ENCODE data around the gene LRIG2.

Gene LRIG2

DNA sequence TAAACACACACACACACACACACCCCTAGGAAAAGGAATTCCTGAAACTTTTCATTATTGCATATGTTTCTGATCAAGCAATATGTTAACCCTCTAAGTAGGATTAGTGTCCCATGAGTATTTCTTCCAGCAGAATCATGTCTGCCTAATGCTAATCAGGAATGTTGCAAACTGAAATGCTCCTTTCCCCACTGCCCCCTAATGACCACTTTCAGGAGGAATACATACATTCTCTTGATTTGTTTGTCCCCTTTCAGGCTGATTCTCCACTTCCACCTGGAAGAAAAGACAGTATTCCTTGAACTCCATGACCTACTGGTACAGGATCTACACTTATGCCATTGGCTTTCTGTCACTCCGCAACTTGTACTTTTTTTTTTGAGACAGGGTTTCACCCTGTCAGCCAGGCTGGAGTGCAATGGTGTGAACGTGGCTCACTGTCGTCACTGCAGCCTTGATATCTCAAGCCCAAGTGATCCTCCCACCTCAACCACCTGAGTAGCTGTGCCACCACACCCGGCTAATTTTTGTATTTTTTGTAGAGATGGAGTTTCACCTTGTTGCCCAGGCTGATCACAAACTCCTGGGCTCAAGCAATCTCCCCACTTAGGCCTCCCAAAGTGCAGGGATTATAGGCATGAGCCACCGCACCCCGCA is 56.7 kb downstream of the LRIG2 start:
- DNase-seq, result no peak
- Mint-ChIP-seq H3K27ac (peak overlapping the region; percentile 6), H3K9me3 (no peaks in the 10 kb centered on the region), H3K4me1 (ENCODE audit: low read depth) (peaks cover 68% of the 10 kb centered on the region), H3K27me3 (no peaks in the 10 kb centered on the region), H3K36me3 (ENCODE audit: low read depth) (peaks cover 59% of the 10 kb centered on the region), H3K4me3 (no peak overlapping the region)

- H3K36me3 Mint-ChIP-seq (ENCODE audit: low read depth), result peaks cover 40% of the 10 kb centered on the region
- H3K27ac Mint-ChIP-seq, result peak overlapping the region; percentile 73
- H3K4me1 Mint-ChIP-seq (ENCODE audit: low read depth), result peaks cover 65% of the 10 kb centered on the region
- DNase-seq, result no peak
- no peaks in the 10 kb centered on the region for H3K27me3 Mint-ChIP-seq
- no peak overlapping the region for H3K4me3 Mint-ChIP-seq
- H3K9me3 Mint-ChIP-seq, result no peaks in the 10 kb centered on the region
These were observed 60.0 kb downstream of the LRIG2 start for GRCh38 chr1:113133038-113133437.

DNA sequence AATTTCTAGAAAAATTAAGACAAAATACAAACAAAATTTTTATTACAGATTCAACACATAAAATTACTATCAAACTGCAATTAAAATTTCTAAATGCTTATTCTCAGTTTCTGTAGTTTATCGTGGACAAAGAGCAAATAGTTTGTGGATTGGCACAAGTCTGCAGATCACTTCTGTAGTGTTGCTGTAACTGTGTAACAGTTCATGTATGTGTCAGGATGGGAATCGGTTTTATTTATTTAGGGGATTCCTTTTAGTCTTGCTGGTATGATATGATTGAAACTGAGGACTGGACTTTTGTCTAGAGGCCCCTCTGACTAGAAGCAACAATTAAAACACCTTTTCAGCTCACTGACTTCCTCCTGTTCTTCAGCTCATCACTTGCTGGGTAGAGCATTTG is 60.8 kb downstream of the LRIG2 start:
- no peak overlapping the region for H3K27ac Mint-ChIP-seq
- H3K36me3 Mint-ChIP-seq (ENCODE audit: low read depth), result peaks cover 34% of the 10 kb centered on the region
- no peaks in the 10 kb centered on the region for H3K27me3 Mint-ChIP-seq
- H3K4me1 Mint-ChIP-seq (ENCODE audit: low read depth), result peaks cover 60% of the 10 kb centered on the region
- DNase-seq, result no peak
- H3K9me3 Mint-ChIP-seq, result no peaks in the 10 kb centered on the region
- no peak overlapping the region for H3K4me3 Mint-ChIP-seq

- no peaks in the 10 kb centered on the region for H3K27me3 Mint-ChIP-seq
- peaks cover 47% of the 10 kb centered on the region for H3K4me1 Mint-ChIP-seq (ENCODE audit: low read depth)
- no peak for DNase-seq
- H3K4me3 Mint-ChIP-seq, result no peak overlapping the region
- H3K9me3 Mint-ChIP-seq, result no peaks in the 10 kb centered on the region
- H3K27ac Mint-ChIP-seq, result no peak overlapping the region
- peaks cover 20% of the 10 kb centered on the region for H3K36me3 Mint-ChIP-seq (ENCODE audit: low read depth)
These were observed 62.5 kb downstream of the LRIG2 start for GRCh38 chr1:113135460-113135859.

- Mint-ChIP-seq H3K9me3 (no peaks in the 10 kb centered on the region), H3K4me3 (no peak overlapping the region), H3K36me3 (ENCODE audit: low read depth) (peaks cover 16% of the 10 kb centered on the region), H3K4me1 (ENCODE audit: low read depth) (peaks cover 46% of the 10 kb centered on the region), H3K27ac (no peak overlapping the region), H3K27me3 (no peaks in the 10 kb centered on the region)
- no peak for DNase-seq
These were observed 63.5 kb downstream of the LRIG2 start for GRCh38 chr1:113136476-113136875.

DNA sequence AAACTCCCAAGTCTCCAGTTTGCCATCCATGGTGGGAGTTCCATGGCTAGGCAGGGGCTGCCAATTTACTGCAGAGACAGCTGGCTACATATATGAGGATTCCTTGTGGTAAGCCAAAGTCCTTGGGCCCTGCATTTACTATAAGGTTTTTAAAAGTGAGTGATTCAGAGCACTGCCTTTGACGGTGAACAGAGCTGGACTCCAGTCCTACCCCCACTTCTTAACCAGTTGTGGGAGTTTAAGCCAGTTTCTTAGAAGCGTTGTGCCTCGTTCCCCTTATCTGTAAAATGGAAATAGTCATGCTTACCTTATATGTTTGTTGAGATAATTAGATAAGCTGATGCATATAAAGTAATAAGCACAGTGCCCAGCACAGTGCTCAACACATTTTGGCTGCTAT is 64.6 kb downstream of the LRIG2 start:
- no peak overlapping the region for H3K27ac Mint-ChIP-seq

GRCh38 chr1:113138778-113139177 is 65.8 kb downstream of the LRIG2 start:
- H3K4me3 Mint-ChIP-seq, result no peak overlapping the region
- peaks cover 9% of the 10 kb centered on the region for H3K36me3 Mint-ChIP-seq (ENCODE audit: low read depth)
- no peaks in the 10 kb centered on the region for H3K9me3 Mint-ChIP-seq
- no peak for DNase-seq
- H3K27ac Mint-ChIP-seq, result no peak overlapping the region
- peaks cover 37% of the 10 kb centered on the region for H3K4me1 Mint-ChIP-seq (ENCODE audit: low read depth)
- no peaks in the 10 kb centered on the region for H3K27me3 Mint-ChIP-seq

More for the DNA sequence above, 64.6 kb downstream of the LRIG2 start:
- peaks cover 9% of the 10 kb centered on the region for H3K36me3 Mint-ChIP-seq (ENCODE audit: low read depth)
- no peak for DNase-seq
- H3K27me3 Mint-ChIP-seq, result no peaks in the 10 kb centered on the region
- H3K4me3 Mint-ChIP-seq, result no peak overlapping the region
- no peaks in the 10 kb centered on the region for H3K9me3 Mint-ChIP-seq
- peaks cover 41% of the 10 kb centered on the region for H3K4me1 Mint-ChIP-seq (ENCODE audit: low read depth)

DNA sequence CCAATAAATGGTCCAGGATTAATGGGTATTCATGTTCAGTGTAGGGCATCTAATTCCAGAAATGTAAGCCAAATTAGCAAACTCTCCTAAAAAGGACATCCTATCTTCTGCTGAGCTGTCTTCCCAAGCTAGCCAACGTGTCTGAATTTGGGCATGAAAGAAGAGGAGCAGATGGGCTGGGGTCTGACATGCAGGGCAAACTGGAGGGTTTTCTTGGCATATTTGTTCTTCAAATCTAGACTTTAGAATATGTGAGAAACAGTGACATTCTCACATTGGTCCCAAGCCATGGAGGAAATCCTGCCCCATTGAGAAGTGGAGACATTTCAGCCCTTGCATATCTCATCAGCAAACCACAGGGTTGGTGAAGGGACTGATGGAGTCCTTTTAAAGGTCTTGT is 67.2 kb downstream of the LRIG2 start:
- no peaks in the 10 kb centered on the region for H3K27me3 Mint-ChIP-seq
- no peaks in the 10 kb centered on the region for H3K9me3 Mint-ChIP-seq
- no peak overlapping the region for H3K27ac Mint-ChIP-seq
- peaks cover 2% of the 10 kb centered on the region for H3K36me3 Mint-ChIP-seq (ENCODE audit: low read depth)
- H3K4me3 Mint-ChIP-seq, result no peak overlapping the region
- peaks cover 29% of the 10 kb centered on the region for H3K4me1 Mint-ChIP-seq (ENCODE audit: low read depth)
- no peak for DNase-seq

DNA sequence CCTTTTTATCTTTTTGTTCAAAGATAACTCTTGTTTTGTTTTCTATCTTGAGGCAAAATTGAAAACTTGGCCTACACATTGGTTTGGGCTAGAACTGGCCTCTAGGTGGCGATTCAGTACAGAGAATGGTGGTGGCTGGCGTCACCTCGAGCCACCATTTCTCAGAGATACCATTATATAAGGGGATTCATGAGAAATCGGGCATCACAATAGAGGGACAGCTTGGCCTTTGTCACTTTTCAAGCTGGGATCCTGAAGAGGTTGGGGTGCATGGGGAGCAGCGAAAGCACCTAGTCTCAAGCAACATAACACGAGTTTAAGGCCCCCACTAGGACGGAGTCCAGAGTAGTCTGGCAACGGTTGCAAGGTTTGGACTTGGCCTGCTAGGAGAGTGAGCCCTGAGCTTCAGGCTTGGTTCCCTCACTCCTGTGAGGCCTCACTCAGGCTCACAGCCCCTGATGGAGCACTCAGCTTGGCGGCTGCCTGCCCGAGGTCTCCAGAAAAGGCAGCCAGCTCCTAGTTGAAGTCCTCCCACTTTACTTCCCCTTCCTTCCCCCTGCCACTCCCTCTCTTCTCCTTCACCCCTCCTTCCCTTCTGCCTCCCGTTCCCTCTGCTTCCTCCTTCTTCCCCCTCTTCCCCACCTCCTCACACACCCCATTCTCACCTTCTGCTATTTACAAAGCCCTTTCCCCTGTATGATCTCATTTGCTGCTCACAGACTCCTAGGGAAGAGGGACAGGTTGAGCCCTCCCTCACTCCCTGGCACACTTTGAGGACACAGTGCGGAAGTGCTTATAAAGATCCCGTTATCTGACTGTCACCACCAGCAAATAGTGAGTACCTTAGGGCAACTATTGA is 67.8 kb downstream of the LRIG2 start:
- peak; percentile 46 for DNase-seq
- Mint-ChIP-seq H3K4me3 (no peak overlapping the region), H3K27ac (no peak overlapping the region), H3K27me3 (no peaks in the 10 kb centered on the region), H3K9me3 (no peaks in the 10 kb centered on the region), H3K4me1 (ENCODE audit: low read depth) (peaks cover 26% of the 10 kb centered on the region), H3K36me3 (ENCODE audit: low read depth) (no peaks in the 10 kb centered on the region)

DNA sequence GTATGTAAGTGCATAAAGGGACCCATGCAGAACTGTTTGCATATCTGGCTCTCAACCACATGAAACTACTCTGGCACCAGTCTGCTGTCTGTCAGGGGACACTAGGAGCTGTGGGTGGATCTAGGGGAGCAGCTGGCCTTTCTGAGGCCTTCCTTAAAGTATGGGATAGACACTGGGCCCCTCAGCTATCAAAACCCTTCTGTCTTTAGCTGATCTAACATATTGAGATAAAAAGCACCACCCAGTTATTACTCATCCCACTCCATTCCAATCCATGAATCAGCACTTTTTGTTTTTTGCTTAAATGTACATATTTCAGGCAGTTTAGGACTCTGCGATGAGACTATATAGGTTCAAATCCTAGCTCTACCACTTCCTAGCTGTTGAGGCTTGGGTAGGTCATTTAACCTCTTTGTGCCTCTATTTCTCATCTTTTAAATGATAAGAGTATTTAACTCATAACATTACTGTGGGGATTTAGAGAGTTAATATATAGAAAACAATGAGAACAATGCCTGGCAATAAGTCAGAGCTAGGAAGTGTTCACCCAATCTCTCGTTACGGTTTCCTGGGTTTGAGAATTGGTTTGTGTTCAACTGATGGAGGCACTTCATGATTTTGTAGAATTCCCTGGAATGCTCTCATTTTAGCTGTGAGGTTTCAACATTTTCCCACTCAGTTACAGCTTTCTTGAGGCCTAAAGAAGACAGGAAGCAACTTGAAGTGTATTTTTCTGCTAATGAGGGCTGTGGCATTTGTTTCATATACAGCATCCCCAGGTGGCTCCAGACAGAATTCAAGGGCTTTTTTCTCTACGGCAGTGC is 68.9 kb downstream of the LRIG2 start:
- H3K4me3 Mint-ChIP-seq, result no peak overlapping the region
- H3K27me3 Mint-ChIP-seq, result no peaks in the 10 kb centered on the region
- no peaks in the 10 kb centered on the region for H3K36me3 Mint-ChIP-seq (ENCODE audit: low read depth)
- no peaks in the 10 kb centered on the region for H3K9me3 Mint-ChIP-seq
- no peak for DNase-seq
- no peak overlapping the region for H3K27ac Mint-ChIP-seq
- H3K4me1 Mint-ChIP-seq (ENCODE audit: low read depth), result peaks cover 32% of the 10 kb centered on the region

DNA sequence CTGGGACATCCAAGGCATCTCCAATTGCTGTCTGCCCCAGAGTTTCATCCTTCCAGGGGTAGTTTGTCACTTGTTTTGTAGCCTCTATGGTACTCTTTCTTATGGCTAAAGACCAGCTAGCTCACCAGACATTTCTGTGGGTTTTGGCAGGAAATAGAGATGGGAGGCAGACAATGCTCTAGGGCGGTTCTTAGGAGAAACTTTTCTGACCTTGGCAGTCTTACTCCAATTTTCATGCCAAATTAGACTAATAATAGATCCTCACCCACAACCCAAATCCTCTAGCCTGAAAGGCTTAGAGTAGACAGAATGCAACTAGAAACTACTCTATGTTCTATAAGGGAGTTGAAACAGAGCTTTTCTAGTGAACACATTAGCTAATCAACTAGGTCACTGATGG is 69.8 kb downstream of the LRIG2 start:
- Mint-ChIP-seq H3K27me3 (no peaks in the 10 kb centered on the region), H3K36me3 (ENCODE audit: low read depth) (no peaks in the 10 kb centered on the region), H3K4me3 (no peak overlapping the region), H3K4me1 (ENCODE audit: low read depth) (peaks cover 42% of the 10 kb centered on the region), H3K27ac (no peak overlapping the region), H3K9me3 (no peaks in the 10 kb centered on the region)
- no peak for DNase-seq

- Mint-ChIP-seq H3K4me1 (ENCODE audit: low read depth) (peaks cover 39% of the 10 kb centered on the region), H3K27ac (no peak overlapping the region), H3K4me3 (no peak overlapping the region), H3K36me3 (ENCODE audit: low read depth) (no peaks in the 10 kb centered on the region), H3K9me3 (no peaks in the 10 kb centered on the region), H3K27me3 (no peaks in the 10 kb centered on the region)
- peak; percentile 31 for DNase-seq
These were observed 73.5 kb downstream of the LRIG2 start for GRCh38 chr1:113146242-113147072.

- DNase-seq, result no peak
- Mint-ChIP-seq H3K4me3 (no peak overlapping the region), H3K9me3 (no peaks in the 10 kb centered on the region), H3K27ac (no peak overlapping the region), H3K36me3 (ENCODE audit: low read depth) (no peaks in the 10 kb centered on the region), H3K27me3 (no peaks in the 10 kb centered on the region), H3K4me1 (ENCODE audit: low read depth) (peaks cover 34% of the 10 kb centered on the region)
These were observed 74.2 kb downstream of the LRIG2 start for GRCh38 chr1:113147073-113147625.

- H3K4me3 Mint-ChIP-seq, result no peak overlapping the region
- DNase-seq, result no peak
- no peaks in the 10 kb centered on the region for H3K36me3 Mint-ChIP-seq (ENCODE audit: low read depth)
- H3K9me3 Mint-ChIP-seq, result no peaks in the 10 kb centered on the region
- peaks cover 30% of the 10 kb centered on the region for H3K4me1 Mint-ChIP-seq (ENCODE audit: low read depth)
- H3K27me3 Mint-ChIP-seq, result no peaks in the 10 kb centered on the region
- H3K27ac Mint-ChIP-seq, result no peak overlapping the region
These were observed 74.8 kb downstream of the LRIG2 start for GRCh38 chr1:113147826-113148225.

Measured in activated T-cell treated with anti-CD3 and anti-CD28 coated beads, Interleukin-2, amount 50 U/mL, for 24 hours (primary cell).